HG02943 (cell line): ENCODE measurements around the gene KRTAP20-2.

Experiments used
- ATAC-seq: cut with Tn5 transposase; IDR thresholded peaks from one replicate; pipeline ENCODE4 v1.9.1; 2021; ENCODE audit warnings: mild to moderate bottlenecking, low read depth, moderate library complexity; ENCODE audit not compliant: unreplicated experiment

The KRTAP20-2 gene

GRCh38 chr21:30672985-30673650, 38.1 kb downstream of the KRTAP20-2 start:
- ATAC-seq: no peak

- ATAC-seq: no peak
Observed at GRCh38 chr21:30674312-30674711, 39.3 kb downstream of the KRTAP20-2 start.

GRCh38 chr21:30676737-30677136, 41.7 kb downstream of the KRTAP20-2 start:
- ATAC-seq: no peak

GRCh38 chr21:30680586-30680985, 45.6 kb downstream of the KRTAP20-2 start:
- ATAC-seq: no peak

GRCh38 chr21:30684506-30684905, 49.5 kb downstream of the KRTAP20-2 start:
- ATAC-seq: no peak
